ENCODE data around the gene NKAIN1.
"Not testable (repeated sequence)": the region's sequence is repeated elsewhere in the genome, so short reads cannot be mapped to it uniquely, and the experiment has no call there.

Gene NKAIN1

GRCh38 chr1:31191281-31191680 lies 48.4 kb downstream of the NKAIN1 start:
- no peak for DNase-seq

GRCh38 chr1:31189696-31190674 lies 49.7 kb downstream of the NKAIN1 start:
- DNase-seq: no peak

GRCh38 chr1:31183927-31184554 lies 55.6 kb downstream of the NKAIN1 start:
- peak; percentile 47 to 50 for DNase-seq

GRCh38 chr1:31183126-31183525 lies 56.6 kb downstream of the NKAIN1 start:
- DNase-seq: no peak

GRCh38 chr1:31182352-31182751 lies 57.3 kb downstream of the NKAIN1 start:
- peak; percentile 60 to 66 for DNase-seq

GRCh38 chr1:31181515-31182343 lies 58.0 kb downstream of the NKAIN1 start:
- DNase-seq: peak; percentile 62 to 66

GRCh38 chr1:31180338-31180737 lies 59.3 kb downstream of the NKAIN1 start:
- no peak for DNase-seq

GRCh38 chr1:31176291-31176690 lies 63.4 kb downstream of the NKAIN1 start:
- not testable (repeated sequence) for DNase-seq

- DNase-seq: no peak
Measured at GRCh38 chr1:31170486-31170735, 69.3 kb downstream of the NKAIN1 start.

GRCh38 chr1:31166462-31166861 lies 73.2 kb downstream of the NKAIN1 start:
- no peak for DNase-seq

GRCh38 chr1:31164291-31164690 lies 75.4 kb downstream of the NKAIN1 start:
- DNase-seq: no peak

- no peak for DNase-seq
Measured at GRCh38 chr1:31163866-31164265, 75.8 kb downstream of the NKAIN1 start.

GRCh38 chr1:31161571-31161970 lies 78.1 kb downstream of the NKAIN1 start:
- DNase-seq: no peak

GRCh38 chr1:31159869-31160611 lies 79.6 kb downstream of the NKAIN1 start:
- DNase-seq: no peak

- no peak for DNase-seq
Measured at GRCh38 chr1:31159323-31159722, 80.4 kb downstream of the NKAIN1 start.

- peak; percentile 69 to 76 for DNase-seq
Measured at GRCh38 chr1:31155216-31155806, 84.4 kb downstream of the NKAIN1 start.

GRCh38 chr1:31154632-31155215 lies 85.0 kb downstream of the NKAIN1 start:
- DNase-seq: peak; percentile 81 to 83

- DNase-seq: no peak
Measured at GRCh38 chr1:31154000-31154631, 85.6 kb downstream of the NKAIN1 start.

GRCh38 chr1:31153423-31153822 lies 86.3 kb downstream of the NKAIN1 start:
- DNase-seq: no peak

GRCh38 chr1:31152181-31152795 lies 87.4 kb downstream of the NKAIN1 start:
- no peak for DNase-seq

- DNase-seq: no peak
Measured at GRCh38 chr1:31151402-31151801, 88.3 kb downstream of the NKAIN1 start.

Data from activated CD4-positive, alpha-beta T cell treated with anti-CD3 and anti-CD28 coated beads, Interleukin-2, amount 50 U/mL, for 48 hours (primary cell).